KMS-11 (cell line): ENCODE measurements around the gene DSCAM.

Experiments
- H2AFZ ChIP-seq: fragments of 200-600 bp; sonication (generic); 2 replicates; pipeline ENCODE4 v1.6.1; 2016; ENCODE audit warnings: antibody characterized with exemption, mixed run types, low read depth
- H3K27ac ChIP-seq: fragments of 200-600 bp; sonication (generic); 2 replicates; pipeline ENCODE4 v1.6.1; 2016; ENCODE audit warnings: mild to moderate bottlenecking, mixed run types
- H3K27me3 ChIP-seq: fragments of 200-600 bp; sonication (generic); 2 replicates; pipeline ENCODE4 v1.6.1; 2017; ENCODE audit warnings: mild to moderate bottlenecking, low read depth, mixed run types, moderate library complexity; ENCODE audit not compliant: insufficient read depth
- H3K36me3 ChIP-seq: fragments of 200-600 bp; sonication (generic); 2 replicates; pipeline ENCODE4 v1.6.1; 2017; ENCODE audit warnings: mild to moderate bottlenecking, mixed run types; ENCODE audit not compliant: insufficient read depth
- H3K4me1 ChIP-seq: fragments of 200-600 bp; sonication (generic); 2 replicates; pipeline ENCODE4 v1.6.1; 2016; ENCODE audit warnings: mild to moderate bottlenecking, low read depth, mixed run types; ENCODE audit not compliant: poor library complexity, severe bottlenecking
- H3K4me2 ChIP-seq: fragments of 200-600 bp; sonication (generic); 2 replicates; pipeline ENCODE4 v1.7.0; 2016; ENCODE audit warnings: mild to moderate bottlenecking, mixed run types
- H3K4me3 ChIP-seq: fragments of 200-600 bp; sonication (generic); IDR thresholded peaks from 2 replicates; pipeline ENCODE4 v1.6.1; 2017; ENCODE audit warnings: low read depth, low read length, mixed read lengths; ENCODE audit not compliant: insufficient read depth
- H3K79me2 ChIP-seq: fragments of 200-600 bp; sonication (generic); 2 replicates; pipeline ENCODE4 v1.6.1; 2016; ENCODE audit warnings: low read depth, mixed run types; ENCODE audit not compliant: insufficient read depth
- H3K9ac ChIP-seq: fragments of 200-600 bp; sonication (generic); 2 replicates; pipeline ENCODE4 v1.6.1; 2016; ENCODE audit warnings: mild to moderate bottlenecking, mixed run types
- H4K20me1 ChIP-seq: fragments of 200-600 bp; sonication (generic); 2 replicates; pipeline ENCODE4 v1.6.1; 2016; ENCODE audit warnings: mild to moderate bottlenecking, mixed run types; ENCODE audit not compliant: insufficient read depth
- CTCF ChIP-seq: fragments of 200-600 bp; sonication (generic); conservative IDR thresholded peaks from 2 replicates; pipeline ENCODE4 v1.6.1; 2017; ENCODE audit warnings: low read depth, mild to moderate bottlenecking, antibody characterized with exemption, low read length, moderate library complexity, mixed read lengths

The DSCAM gene

GRCh38 chr21:40191616-40192015 is 655.3 kb downstream of the DSCAM start:
- no peaks in the 10 kb centered on the region for H3K79me2 ChIP-seq
- no peak overlapping the region for H2AFZ ChIP-seq
- no peaks in the 10 kb centered on the region for H3K4me1 ChIP-seq
- no peak overlapping the region for H3K4me2 ChIP-seq
- no peak for TF ChIP-seq CTCF
- no peak overlapping the region for H3K4me3 ChIP-seq
- no peaks in the 10 kb centered on the region for H3K27me3 ChIP-seq
- no peaks in the 10 kb centered on the region for H4K20me1 ChIP-seq
- H3K36me3 ChIP-seq, result no peaks in the 10 kb centered on the region
- no peak overlapping the region for H3K27ac ChIP-seq
- no peak overlapping the region for H3K9ac ChIP-seq

- Histone ChIP-seq H3K27ac (no peak overlapping the region), H3K27me3 (no peaks in the 10 kb centered on the region), H3K79me2 (no peaks in the 10 kb centered on the region), H3K4me2 (no peak overlapping the region), H4K20me1 (no peaks in the 10 kb centered on the region), H3K4me1 (no peaks in the 10 kb centered on the region), H3K9ac (no peak overlapping the region), H2AFZ (no peak overlapping the region), H3K4me3 (no peak overlapping the region), H3K36me3 (no peaks in the 10 kb centered on the region)
- no peak for TF ChIP-seq CTCF
These were observed 655.8 kb downstream of the DSCAM start for GRCh38 chr21:40191196-40191595.

GRCh38 chr21:40187946-40188654 is 658.9 kb downstream of the DSCAM start:
- Histone ChIP-seq H3K36me3 (no peaks in the 10 kb centered on the region), H3K27me3 (no peaks in the 10 kb centered on the region), H3K27ac (no peak overlapping the region), H3K9ac (no peak overlapping the region), H4K20me1 (no peaks in the 10 kb centered on the region), H3K4me1 (no peaks in the 10 kb centered on the region), H3K79me2 (no peaks in the 10 kb centered on the region), H3K4me2 (no peak overlapping the region), H3K4me3 (no peak overlapping the region), H2AFZ (no peak overlapping the region)
- TF ChIP-seq CTCF, result no peak

- Histone ChIP-seq H3K4me2 (no peak overlapping the region), H3K79me2 (no peaks in the 10 kb centered on the region), H3K27ac (no peak overlapping the region), H3K4me1 (no peaks in the 10 kb centered on the region), H3K36me3 (no peaks in the 10 kb centered on the region), H3K9ac (no peak overlapping the region), H4K20me1 (no peaks in the 10 kb centered on the region), H2AFZ (no peak overlapping the region), H3K4me3 (no peak overlapping the region), H3K27me3 (no peaks in the 10 kb centered on the region)
- no peak for TF ChIP-seq CTCF
These were observed 659.7 kb downstream of the DSCAM start for GRCh38 chr21:40187244-40187643.
